Left renal cortex interstitium (tissue), 4 donors: ENCODE data around the gene TULP1. TPM values are rescaled to one million over a fixed set of nuclear protein-coding genes. Genes with fewer than 3 reads are reported as not detected.

Experiments
- DNase-seq, 4 donors: peaks; one replicate each; pipeline ENCODE4 v3.0.0-alpha.2; 2013; ENCODE audit warnings: low read depth in 4 of 4, low spot score in 2 of 4, missing footprints in 1 of 4
- polyA plus RNA-seq, 4 donors: library from polyadenylated mRNA; unstranded; fragments of 120-200 nt; gene quantifications; one replicate each; pipeline ENCODE4 v1.2.1, GENCODE V29; 2013; ENCODE audit not compliant: insufficient read length in 4 of 4

TULP1 gene
- polyA plus RNA-seq, 4 donors, result 1.3 to 4.9 (median 2.3) TPM

- no peak for DNase-seq
These were observed 43.5 kb downstream of the TULP1 start for GRCh38 chr6:35468980-35469750.

- DNase-seq, result peak; percentile 94 to 97 (median 95)
These were observed 44.3 kb downstream of the TULP1 start, which contains the start of gene RPL10A for GRCh38 chr6:35468181-35468979. RPL10A (plus strand) TSS chr6:35468401; CDS start chr6:35468435, 34 bp downstream.

GRCh38 chr6:35465646-35466045, 47.0 kb downstream of the TULP1 start:
- no peak for DNase-seq

- DNase-seq, result no peak
These were observed 49.4 kb downstream of the TULP1 start for GRCh38 chr6:35463292-35463691.

GRCh38 chr6:35461270-35461669, 51.4 kb downstream of the TULP1 start:
- no peak for DNase-seq

GRCh38 chr6:35457907-35458306, 54.8 kb downstream of the TULP1 start:
- no peak for DNase-seq

GRCh38 chr6:35454391-35455110, 58.1 kb downstream of the TULP1 start:
- no peak for DNase-seq

GRCh38 chr6:35453236-35453635, 59.5 kb downstream of the TULP1 start:
- no peak for DNase-seq

- DNase-seq, result peak in 3 of 4 donors; percentile 82 to 91 (median 89)
These were observed 60.3 kb downstream of the TULP1 start, which contains the start of gene FANCE for GRCh38 chr6:35452183-35453090. FANCE (plus strand) TSS chr6:35452338; CDS start chr6:35452546, 208 bp downstream.

GRCh38 chr6:35451354-35452182, 61.1 kb downstream of the TULP1 start:
- DNase-seq, result no peak

GRCh38 chr6:35449287-35449881, 63.3 kb downstream of the TULP1 start:
- peak in 1 of 4 donors; percentile 62 for DNase-seq

- no peak for DNase-seq
These were observed 64.5 kb downstream of the TULP1 start for GRCh38 chr6:35448191-35448590.

Other genes with a start within 250 kb of the TULP1 start
- 1 to 10 TPM; 3.2 to 7.0 (median 4.6) TPM for gene DEF6, start 215.1 kb downstream of the TULP1 start, polyA plus RNA-seq
- gene PPARD, start 170.3 kb downstream of the TULP1 start, polyA plus RNA-seq, result 10 to 100 TPM; 20.5 to 30.5 (median 26.6) TPM
- 10 to 100 TPM in 3 of 4 donors, 1 to 10 TPM in 1; 9.6 to 12.4 (median 11.3) TPM for gene FANCE, start 60.6 kb downstream of the TULP1 start, polyA plus RNA-seq
- 1,000 to 10,000 TPM; 1,735 to 2,163 (median 2,054) TPM for gene RPL10A, start 44.5 kb downstream of the TULP1 start, polyA plus RNA-seq
- gene TEAD3, start 15.8 kb downstream of the TULP1 start, polyA plus RNA-seq, result 10 to 100 TPM; 39.7 to 64.4 (median 50.9) TPM
- 10 to 100 TPM; 24.1 to 27.8 (median 25.8) TPM for gene FKBP5, start 176.0 kb upstream of the TULP1 start, polyA plus RNA-seq
- 1 to 10 TPM in 2 of 4 donors, under 1 TPM in 2; 0.56 to 1.7 (median 1.1) TPM for gene ARMC12, start 224.1 kb upstream of the TULP1 start, polyA plus RNA-seq